NCI-H2196 treated with DMSO at 0.1 percent for 48 hours (cell line): ENCODE results near the gene CBLL2.
"Not testable (repeated sequence)": the region's sequence is repeated elsewhere in the genome, so short reads cannot be mapped to it uniquely, and the experiment has no call there.

ENCODE experiments used
- DNase-seq: peaks from one replicate; lab custom pipeline; 2025; ENCODE audit not compliant: unreplicated experiment; lab: John Stamatoyannopoulos, UW

CBLL2 gene, protein sequence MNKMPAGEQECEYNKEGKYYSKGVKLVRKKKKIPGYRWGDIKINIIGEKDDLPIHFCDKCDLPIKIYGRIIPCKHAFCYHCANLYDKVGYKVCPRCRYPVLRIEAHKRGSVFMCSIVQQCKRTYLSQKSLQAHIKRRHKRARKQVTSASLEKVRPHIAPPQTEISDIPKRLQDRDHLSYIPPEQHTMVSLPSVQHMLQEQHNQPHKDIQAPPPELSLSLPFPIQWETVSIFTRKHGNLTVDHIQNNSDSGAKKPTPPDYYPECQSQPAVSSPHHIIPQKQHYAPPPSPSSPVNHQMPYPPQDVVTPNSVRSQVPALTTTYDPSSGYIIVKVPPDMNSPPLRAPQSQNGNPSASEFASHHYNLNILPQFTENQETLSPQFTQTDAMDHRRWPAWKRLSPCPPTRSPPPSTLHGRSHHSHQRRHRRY

DNA sequence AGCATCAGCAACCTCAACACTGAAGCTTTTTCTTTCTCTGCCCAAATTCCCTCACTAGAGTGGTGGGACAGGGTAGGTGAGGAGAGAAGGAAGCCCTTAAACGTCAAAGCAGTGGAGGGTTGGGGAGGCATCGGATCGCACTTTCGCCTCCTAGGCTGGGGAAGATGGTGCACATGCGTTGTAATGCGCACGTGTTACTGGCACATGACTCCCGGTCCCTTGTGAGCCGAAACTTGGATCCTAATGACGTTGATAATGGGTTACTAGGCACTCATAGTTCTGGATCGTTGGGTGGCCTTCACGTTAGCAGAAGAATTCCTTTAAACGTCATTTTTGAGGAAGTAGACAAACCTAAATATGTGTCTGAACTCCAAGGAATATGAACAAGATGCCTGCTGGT is at the start of gene CBLL2:
Gene CBLL2 (plus strand): TSS at position 301 of the 400 bp plus-strand sequence. CDS start 79 bp downstream, at position 380.
- no peak for DNase-seq

DNA sequence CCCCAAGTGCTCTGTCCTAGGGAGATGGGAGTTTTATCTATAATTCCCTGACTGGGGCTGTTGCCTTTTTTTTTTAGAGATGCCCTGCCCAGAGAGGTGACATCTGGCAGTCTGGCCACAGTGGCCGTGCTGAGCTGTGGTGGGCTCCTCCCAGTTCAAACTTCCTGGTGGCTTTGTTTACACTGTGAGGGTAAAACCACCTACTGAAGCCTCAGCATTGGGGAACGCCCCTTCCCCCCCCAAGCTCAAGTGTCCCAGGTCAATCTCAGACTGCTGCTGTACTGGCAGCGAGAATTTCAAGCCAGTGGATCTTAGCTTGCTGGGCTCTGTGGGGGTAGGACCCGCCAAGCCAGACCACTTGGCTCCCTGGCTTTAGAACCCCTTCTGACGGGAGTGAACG is 38.3 kb upstream of the CBLL2 start:
- no peak for DNase-seq

DNA sequence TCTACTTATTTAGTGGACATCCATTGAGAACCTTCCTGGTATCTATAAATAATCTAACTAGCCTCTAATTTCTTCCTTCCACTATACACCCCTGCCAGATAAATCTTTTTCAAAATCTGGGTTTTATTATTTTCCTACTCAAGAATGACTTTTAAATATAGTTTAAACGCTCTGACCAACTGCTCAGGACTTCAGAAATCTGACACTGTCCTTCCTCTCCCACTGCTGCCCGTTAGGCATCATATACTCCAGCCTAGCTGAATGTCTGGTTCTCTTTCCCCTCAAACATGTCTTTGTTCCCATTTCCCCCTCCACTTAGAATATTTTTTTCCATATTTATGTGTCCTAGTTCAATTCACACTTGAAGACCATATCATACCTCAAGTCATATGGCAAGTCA is 35.2 kb upstream of the CBLL2 start:
- DNase-seq, result no peak

DNA sequence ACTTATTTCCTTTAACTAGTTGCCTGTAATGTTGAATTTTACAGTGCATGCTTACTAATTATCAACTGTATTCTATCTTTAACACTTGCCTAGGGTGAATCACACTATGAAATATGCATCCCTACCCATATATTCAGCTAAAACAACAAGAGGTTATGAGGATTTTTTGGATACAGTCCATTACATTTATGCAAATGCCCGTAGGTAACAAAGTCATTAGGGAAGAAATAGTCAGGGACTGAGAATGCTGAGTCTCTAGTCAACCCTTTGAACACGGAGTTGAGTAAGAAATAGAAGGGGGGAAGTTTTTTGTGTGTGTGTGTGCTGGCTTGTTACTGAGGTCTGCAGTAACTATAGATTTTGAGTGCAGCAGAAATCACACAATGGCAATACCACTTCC is 26.1 kb upstream of the CBLL2 start:
- no peak for DNase-seq

DNA sequence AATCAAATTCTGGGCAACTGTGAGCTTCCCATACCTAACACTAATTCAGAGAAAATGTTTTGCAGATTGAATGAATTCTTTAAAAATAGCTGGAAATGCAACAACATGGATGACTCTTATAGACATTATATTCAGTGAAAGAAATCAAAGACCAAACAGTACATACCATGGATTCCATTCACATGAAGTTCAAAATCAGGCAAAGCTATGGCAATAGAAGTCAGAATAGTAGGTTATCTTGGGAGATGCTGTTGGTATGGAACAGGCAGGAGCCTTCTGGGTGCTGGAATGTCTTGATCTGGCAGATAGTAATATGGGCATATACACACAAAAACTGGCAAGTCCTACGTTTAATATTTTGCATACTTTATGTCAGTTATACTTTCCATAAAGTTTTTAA is 25.5 kb upstream of the CBLL2 start:
- no peak for DNase-seq

DNA sequence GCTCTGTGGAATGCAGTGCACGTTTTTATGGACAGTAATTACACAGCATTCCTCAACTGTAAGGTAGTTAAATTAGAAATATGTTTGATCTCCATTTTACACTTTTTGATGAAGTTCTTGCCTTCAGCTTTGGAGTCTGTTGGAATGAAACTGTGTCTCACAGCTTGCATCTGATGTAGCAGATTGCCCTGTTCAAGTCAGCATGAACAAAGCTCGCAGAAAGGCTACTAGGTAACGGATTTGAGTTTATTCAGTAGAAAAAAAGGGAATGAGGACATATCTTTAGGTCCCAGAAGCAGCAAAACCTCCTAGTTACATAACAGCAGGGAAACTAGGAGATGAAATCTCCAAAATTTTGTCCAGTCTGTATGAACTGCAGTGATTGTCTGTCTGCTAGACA is 24.3 kb upstream of the CBLL2 start:
- no peak for DNase-seq

DNA sequence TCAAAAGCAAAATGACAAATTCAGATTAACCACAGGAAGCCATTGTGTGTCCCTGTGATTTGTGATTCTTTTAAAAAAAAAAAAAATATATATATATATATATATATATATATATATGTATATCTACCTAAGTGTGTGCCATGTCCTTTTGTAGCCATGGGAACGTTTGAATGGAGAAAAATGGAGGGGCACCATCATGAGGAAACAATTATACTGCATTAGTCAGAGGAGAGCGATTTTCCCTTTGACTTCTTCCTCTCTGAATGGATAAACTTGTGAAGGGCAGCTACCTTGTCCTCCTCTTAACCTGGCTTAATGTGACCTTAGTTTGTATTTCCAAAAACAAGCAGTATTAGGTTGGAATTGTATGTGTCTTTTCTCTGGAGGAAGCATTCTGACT is 23.3 kb upstream of the CBLL2 start:
- no peak for DNase-seq

DNA sequence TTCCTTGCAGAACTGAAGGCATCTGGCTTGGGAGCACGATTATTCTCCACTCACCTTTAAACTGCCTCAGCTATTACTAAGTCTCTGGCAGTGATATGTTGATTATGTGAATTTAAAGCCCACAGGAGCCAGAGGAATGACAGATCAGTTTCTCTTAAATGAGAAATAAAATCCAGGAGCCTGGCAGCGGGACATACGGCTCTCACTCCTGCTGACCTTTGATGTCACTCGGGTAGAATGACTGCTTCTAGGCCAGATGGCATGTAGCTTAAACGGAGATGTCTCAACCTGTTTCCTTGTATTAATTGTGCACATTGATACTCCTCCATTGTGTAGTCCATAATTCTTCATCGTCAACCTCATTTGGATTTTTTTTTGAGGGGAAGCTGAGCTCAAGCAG is 4.0 kb upstream of the CBLL2 start:
- DNase-seq, result no peak

DNA sequence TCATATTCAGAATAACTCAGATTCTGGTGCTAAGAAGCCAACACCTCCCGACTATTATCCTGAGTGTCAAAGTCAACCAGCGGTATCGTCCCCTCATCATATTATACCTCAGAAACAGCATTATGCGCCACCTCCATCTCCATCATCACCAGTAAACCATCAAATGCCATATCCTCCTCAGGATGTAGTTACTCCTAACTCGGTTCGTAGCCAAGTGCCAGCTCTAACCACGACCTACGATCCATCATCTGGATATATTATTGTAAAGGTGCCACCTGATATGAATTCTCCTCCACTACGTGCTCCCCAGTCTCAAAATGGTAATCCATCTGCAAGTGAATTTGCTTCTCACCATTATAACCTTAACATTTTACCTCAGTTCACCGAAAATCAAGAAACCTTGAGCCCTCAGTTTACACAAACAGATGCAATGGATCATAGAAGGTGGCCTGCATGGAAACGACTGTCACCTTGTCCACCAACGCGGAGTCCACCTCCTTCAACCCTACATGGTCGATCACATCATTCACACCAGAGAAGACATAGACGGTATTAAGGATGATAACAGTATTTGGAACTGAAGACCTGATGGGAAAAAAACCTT is 1.1 kb downstream of the CBLL2 start:
- DNase-seq, result no peak

DNA sequence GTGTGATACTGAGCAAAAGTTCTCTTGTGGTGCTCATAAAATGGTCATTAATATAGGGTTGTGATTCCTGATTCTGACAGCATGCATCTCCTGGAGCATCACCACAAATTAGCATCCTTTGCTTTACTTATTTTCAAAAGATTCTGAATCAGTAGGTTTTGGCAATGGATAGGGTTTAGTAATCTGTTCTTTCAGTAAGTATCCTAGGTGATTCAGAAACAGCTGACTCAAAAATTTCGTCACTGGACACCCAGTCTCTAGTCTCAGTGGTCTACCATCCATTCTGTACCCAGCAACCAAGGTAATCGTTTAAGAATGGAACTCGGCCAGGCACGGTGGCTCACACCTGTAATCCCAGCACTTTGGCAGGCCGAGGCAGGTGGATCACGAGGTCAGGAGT is 4.1 kb downstream of the CBLL2 start:
- no peak for DNase-seq

DNA sequence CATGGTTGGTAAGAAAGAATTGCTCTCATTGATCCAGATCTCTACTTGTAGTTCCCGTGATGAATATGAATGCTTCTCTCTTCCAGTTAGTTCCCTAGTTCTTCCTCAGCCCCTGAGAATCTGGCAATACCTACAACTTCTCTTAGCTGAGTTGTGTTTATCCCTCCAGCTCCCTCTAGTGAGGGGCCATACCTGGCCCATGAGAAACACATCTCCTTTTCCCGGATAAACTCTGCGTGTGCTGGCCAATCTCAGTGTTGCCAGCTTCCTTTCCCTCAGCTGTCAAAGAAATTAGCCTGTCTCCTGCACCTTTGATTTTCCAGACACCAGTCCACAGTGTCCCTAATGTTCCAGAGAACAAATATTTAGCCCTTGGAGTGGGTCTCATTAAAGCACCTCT is 5.7 kb downstream of the CBLL2 start:
- DNase-seq, result no peak

DNA sequence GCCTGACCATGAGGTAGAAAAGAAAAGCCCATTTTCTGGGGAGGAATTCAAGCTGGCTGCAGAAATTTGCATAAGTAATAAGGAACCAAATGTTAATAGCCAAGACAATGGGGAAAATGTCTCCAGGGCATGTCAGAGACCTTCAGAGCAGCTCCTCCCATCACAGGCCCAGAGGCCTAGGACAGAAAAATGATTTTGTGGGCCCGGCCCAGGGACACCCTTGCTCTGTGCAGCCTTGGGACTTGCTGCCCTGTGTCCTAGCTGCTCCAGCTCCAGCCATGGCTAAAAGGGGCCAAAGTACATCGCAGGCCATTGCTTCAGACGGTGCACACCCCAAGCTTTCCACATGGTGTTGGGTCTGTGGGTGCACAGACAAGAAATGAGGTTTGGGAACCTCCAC is 16.5 kb downstream of the CBLL2 start:
- DNase-seq, result not testable (repeated sequence)

DNA sequence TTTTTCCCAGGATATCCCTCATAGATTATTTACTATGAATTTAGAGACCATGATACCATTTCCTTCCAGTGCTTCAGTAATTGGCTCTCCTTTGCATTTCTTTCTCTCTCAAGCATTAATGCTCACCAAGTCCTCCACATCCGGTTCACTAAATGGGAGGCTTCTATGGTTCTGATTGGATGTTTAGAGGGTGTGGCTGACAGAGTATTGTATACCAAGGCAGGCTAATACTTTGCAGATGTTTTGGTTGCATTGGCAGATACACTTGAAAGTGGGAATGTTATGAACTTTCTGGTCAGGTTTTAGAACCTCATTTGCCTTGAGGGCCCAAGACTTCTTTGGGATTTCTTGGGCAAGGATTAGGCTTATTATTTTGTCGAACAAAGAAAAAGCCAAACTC is 24.2 kb downstream of the CBLL2 start:
- DNase-seq, result no peak

DNA sequence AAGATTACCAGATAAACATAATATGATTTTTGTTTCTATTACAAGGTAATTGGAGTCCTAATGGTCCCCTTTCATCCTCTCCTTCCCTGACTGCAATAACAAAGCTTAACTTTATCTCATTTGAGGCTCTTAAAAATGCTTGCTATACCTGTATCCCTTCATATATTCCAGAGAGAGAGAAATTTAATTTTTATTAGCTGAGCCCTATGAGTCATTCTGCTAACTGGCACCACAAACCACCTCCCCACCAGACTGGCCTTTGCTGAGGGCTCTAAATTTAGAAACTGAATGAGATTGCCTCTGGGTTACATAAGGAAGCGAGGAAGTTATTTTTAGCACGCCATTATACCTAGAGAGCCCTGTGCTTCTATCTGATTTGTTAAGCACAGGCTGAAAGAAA is 27.4 kb downstream of the CBLL2 start:
- DNase-seq, result peak; percentile 23

DNA sequence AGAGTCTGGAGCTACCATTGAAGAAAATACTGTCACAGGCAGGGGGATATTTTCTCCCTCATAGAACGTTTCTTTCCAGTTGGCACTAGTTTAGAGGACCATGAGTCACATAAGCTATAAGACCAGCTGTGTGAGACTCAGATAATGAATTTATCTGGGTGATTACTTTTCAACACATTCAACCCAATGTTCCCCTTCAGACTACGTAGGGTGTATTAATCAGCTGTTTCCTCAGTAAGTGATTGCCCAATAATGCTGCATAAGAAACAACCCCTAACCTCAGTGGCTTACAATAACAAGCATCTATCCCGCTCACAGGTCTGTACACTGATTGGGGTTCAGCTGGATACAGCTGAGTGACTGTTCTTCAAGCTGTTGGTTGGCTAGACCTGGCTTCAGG is 38.1 kb downstream of the CBLL2 start:
- no peak for DNase-seq

DNA sequence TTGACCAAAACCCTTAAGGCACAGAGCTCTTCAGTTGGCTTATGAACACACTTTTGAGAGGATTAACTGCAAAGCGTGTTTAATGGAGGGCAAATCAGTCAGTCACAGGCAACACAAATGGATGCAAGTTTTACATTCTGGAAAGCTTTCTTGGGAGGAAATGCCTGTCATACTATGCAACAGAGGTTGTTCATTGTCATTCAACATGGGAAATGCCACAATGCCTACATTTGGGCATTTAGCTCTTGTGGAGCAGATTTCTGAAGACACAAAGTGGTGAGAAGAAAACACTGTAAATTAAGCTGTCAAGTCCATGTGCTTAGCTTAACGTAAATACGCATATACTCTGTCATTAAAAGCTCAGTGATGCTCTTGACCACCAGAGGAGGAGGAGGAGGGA is 41.1 kb downstream of the CBLL2 start:
- DNase-seq, result no peak

DNA sequence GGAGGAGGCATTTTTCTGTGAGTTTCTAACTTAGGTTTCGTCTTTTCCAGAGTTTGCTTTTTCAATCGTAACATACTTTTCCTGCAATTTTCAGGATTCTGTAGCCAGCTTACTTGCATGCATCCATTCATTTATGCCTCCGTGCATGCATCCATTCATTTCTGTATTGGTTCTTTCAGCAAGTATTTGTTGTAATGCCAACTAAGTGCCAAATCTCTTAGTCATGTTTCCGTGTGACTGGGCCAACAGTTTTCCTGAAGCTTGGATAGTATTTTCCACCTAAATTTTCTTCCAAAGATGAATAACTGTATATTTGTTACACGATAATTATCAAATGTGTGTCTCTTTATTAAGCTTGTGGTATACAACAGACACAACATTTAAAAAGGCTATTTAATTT is 41.5 kb downstream of the CBLL2 start:
- no peak for DNase-seq

DNA sequence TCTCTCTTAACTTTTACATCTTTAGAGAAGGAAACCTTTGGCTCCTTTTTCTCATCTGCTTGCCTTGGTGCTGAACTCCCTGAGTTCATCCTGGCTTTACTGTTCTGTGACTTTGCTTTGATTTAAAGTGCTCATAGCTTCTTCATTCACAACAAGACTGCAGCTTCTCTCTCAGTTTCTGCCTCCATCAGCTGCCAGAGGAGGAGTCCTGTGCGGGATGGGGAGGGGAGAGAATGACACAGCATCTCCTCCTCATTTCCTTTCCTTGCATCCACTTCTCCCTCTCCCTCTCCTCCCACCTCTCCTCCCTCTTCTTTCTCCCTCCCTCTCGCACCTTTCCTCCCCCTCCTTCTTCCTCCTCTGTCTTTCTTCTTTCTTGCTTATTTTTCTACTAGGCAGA is 42.0 kb downstream of the CBLL2 start:
- DNase-seq, result no peak

DNA sequence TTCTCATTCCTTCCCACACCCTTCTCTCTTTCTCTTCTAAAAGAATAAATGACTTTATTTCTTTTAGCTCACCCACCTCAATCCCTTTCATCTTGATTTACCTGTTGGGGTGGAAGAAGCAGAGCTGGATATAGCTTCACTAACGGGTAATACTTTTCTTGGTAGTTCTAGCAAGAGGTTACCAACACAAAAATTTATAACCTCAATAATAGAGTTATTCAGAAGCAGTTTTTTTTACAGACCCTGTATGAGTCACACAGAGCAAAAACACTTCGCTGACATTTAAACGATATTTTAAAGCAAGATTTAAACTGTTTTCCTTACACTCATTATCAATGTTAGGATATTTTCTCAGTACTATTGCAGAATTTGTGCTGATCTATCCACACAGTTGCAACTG is 42.4 kb downstream of the CBLL2 start:
- no peak for DNase-seq

DNA sequence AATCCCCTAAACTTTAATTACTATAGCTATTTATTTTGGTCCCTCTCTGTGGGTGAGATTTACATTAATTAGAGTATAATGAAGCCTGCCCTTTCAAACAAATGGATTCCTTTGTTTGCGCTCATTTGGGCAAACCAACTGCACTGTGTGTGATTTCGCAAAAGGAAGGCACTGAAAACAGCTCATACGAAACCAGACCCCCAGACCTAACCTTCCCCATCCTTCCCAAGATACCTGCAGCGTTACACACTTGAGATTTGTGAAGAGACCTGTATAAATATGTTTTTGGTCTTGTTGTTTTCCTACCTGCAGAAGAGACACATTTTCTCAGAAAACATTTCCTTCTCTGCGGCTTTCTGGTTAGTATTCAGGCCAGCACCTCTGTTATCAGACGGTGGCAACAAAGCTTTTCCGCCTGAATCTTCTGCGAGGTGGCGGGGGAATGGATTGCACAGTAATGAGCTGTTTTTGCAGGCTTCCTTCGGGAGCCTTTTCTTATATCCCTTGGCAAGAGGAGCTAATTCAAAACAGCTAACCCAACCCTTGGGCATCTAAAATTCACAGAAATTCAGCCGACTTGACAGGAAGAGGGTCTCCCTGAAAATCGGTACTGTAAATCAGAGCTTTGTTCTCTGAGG is 47.6 kb downstream of the CBLL2 start:
- no peak for DNase-seq

DNA sequence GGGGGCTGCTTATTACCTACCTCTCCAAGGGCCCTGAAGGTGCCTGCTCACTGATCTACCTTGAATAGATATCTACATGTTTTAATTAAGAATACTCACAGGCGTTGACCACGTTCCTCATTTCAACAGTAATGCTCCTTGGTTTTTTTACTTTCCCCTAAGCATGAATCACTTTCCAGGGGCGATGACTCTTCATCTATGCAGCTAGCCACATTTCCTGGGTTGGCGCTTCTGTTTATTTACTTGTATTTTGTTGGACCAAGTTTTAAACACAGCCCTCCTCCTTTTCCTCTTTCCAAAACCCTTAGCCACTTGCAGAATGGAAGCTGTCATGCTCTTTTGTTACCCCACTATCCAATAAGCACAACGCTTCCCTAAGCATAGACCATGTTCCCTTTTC is 50.8 kb downstream of the CBLL2 start:
- no peak for DNase-seq
